GM23248 (cell line): ENCODE measurements around the gene PIK3R1. TPM values are rescaled to one million over a fixed set of nuclear protein-coding genes. Genes with fewer than 3 reads are reported as not detected.
"Not testable (repeated sequence)": the region's sequence is repeated elsewhere in the genome, so short reads cannot be mapped to it uniquely, and the experiment has no call there.

Experiments used
- DNase-seq: peaks from one replicate; pipeline ENCODE4 v3.0.0-alpha.2; 2015
- H2AFZ ChIP-seq: fragments of 200-600 bp; sonication (generic); 2 replicates; pipeline ENCODE4 v1.6.1; 2016; ENCODE audit warnings: antibody characterized with exemption
- H3F3A ChIP-seq: fragments of 200-600 bp; sonication (generic); 2 replicates; pipeline ENCODE4 v1.6.1; 2016; ENCODE audit warnings: mild to moderate bottlenecking, antibody characterized with exemption, mixed run types; ENCODE audit not compliant: insufficient read depth
- H3K27ac ChIP-seq: fragments of 200-600 bp; sonication (generic); 2 replicates; pipeline ENCODE4 v1.5.1; 2016; ENCODE audit warnings: mild to moderate bottlenecking
- H3K27me3 ChIP-seq: fragments of 200-600 bp; sonication (generic); replicated peaks from 2 replicates; pipeline ENCODE4 v1.6.1; 2016; ENCODE audit warnings: mild to moderate bottlenecking; ENCODE audit not compliant: insufficient read depth
- H3K36me3 ChIP-seq: fragments of 200-600 bp; sonication (generic); 2 replicates; pipeline ENCODE4 v1.6.1; 2016; ENCODE audit warnings: low read depth, mild to moderate bottlenecking
- H3K4me1 ChIP-seq: fragments of 200-600 bp; sonication (generic); 2 replicates; pipeline ENCODE4 v1.6.1; 2016; ENCODE audit warnings: mild to moderate bottlenecking; ENCODE audit not compliant: insufficient read depth
- H3K4me2 ChIP-seq: fragments of 200-600 bp; sonication (generic); one replicate; pipeline ENCODE4 v1.6.1; 2016; ENCODE audit warnings: mild to moderate bottlenecking; ENCODE audit not compliant: unreplicated experiment
- H3K4me3 ChIP-seq: fragments of 200-600 bp; sonication (generic); 2 replicates; pipeline ENCODE4 v1.5.1; 2016; ENCODE audit warnings: mild to moderate bottlenecking
- H3K79me2 ChIP-seq: fragments of 200-600 bp; sonication (generic); 2 replicates; pipeline ENCODE4 v1.6.1; 2016; ENCODE audit warnings: mild to moderate bottlenecking; ENCODE audit not compliant: insufficient read depth
- H3K9ac ChIP-seq: fragments of 200-600 bp; sonication (generic); 2 replicates; pipeline ENCODE4 v1.6.1; 2016; ENCODE audit warnings: mild to moderate bottlenecking
- H3K9me2 ChIP-seq: fragments of 200-600 bp; sonication (generic); 2 replicates; pipeline ENCODE4 v1.6.1; 2016; ENCODE audit warnings: mixed run types, mild to moderate bottlenecking, moderate library complexity; ENCODE audit not compliant: insufficient read depth
- H3K9me3 ChIP-seq: fragments of 200-600 bp; sonication (generic); one replicate; pipeline ENCODE4 v1.6.1; 2017; ENCODE audit warnings: low read depth
- H4K20me1 ChIP-seq: fragments of 200-600 bp; sonication (generic); 2 replicates; pipeline ENCODE4 v1.6.0; 2016; ENCODE audit not compliant: insufficient read depth
- EZH2 ChIP-seq: fragments of 200-600 bp; sonication (generic); IDR thresholded peaks from 2 replicates; pipeline ENCODE4 v1.6.1; 2018; ENCODE audit warnings: antibody characterized with exemption, mild to moderate bottlenecking; ENCODE audit not compliant: insufficient read depth, poor library complexity, severe bottlenecking
- EZH2phosphoT487 ChIP-seq: fragments of 200-600 bp; sonication (generic); IDR thresholded peaks from 2 replicates; pipeline ENCODE4 v1.6.1; 2018; ENCODE audit warnings: antibody characterized with exemption, moderate library complexity, mild to moderate bottlenecking, low read depth; ENCODE audit not compliant: insufficient read depth
- WGBS, 2 experiments: methylation state at CpG; one replicate each; pipeline ENCODE4 v1.1.6; 2015 to 2017; ENCODE audit warnings: low lambda C conversion rate in 2 of 2, low coverage in 1 of 2; ENCODE audit errors: missing lambda C conversion rate in 2 of 2; 5-methylcytosine and 5-hydroxymethylcytosine counted together
- in situ Hi-C: fragments of 300-500 bp; cut with MboI; formaldehyde crosslinking; loops from 2 replicates; pipeline ENCODE4 v1.15.0; 2020
- polyA plus RNA-seq: library from polyadenylated mRNA; unstranded; fragments of >200 nt; fragmentation: Nextera tagmentation; extraction: Ambion mirVana; gene quantifications from 2 replicates; pipeline ENCODE4 v1.2.1, GENCODE V29; 2016
- total RNA-seq: library from RNA; depleted of rRNA; stranded (reverse); fragments of >200 nt; shearing (Covaris generic); gene quantifications from 2 replicates; pipeline ENCODE4 v1.2.3, GENCODE V29; 2014

PIK3R1 gene
- total and polyA plus RNA-seq, 2 experiments from 2014 or later: 8.4 to 14.4 TPM

GRCh38 chr5:68232277-68232676 lies 16.7 kb downstream of the PIK3R1 start:
- in situ Hi-C loops: no loop called here
- Histone ChIP-seq H3K79me2 (peaks cover 100% of the 10 kb centered on the region), H3K27me3 (no peaks in the 10 kb centered on the region), H3F3A (no peaks in the 10 kb centered on the region), H3K36me3 (peaks cover 14% of the 10 kb centered on the region; the same call in 1 of the 2 replicates), H3K9me3 (no peaks in the 10 kb centered on the region), H3K27ac (no peak overlapping the region), H4K20me1 (no peaks in the 10 kb centered on the region), H3K9me2 (no peaks in the 10 kb centered on the region), H2AFZ (no peak overlapping the region), H3K4me2 (no peak overlapping the region), H3K9ac (no peak overlapping the region), H3K4me3 (no peak overlapping the region), H3K4me1 (no peaks in the 10 kb centered on the region)
- 79 to 85% methylated on average over 4 of the region's 4 CpGs for WGBS, 2 experiments
- DNase-seq: no peak
- no peak for TF ChIP-seq EZH2phosphoT487
- no peak for TF ChIP-seq EZH2

DNA sequence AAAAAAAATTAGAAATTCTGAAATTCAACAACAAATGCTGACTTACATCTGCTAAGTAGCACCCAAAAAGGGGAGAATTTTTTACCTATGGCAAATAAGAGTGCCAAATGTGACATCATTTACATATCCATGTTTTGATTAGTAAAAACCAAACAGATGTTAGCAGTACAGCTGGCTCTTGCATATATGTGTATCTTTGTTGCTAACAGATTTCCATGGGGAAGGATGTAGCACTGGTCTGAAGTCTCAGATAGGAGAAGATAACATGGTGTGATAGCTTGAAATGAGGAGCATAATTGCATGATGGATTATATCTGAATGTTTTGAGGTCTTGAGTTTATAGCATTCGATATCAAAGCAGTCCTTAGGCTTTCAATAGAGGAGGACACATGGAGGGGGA lies 17.5 kb downstream of the PIK3R1 start:
- H3K4me2 ChIP-seq: no peak overlapping the region
- whole genome bisulfite sequencing, 2 experiments: 53 to 67% methylated on average over 1 of the region's 1 CpG
- peaks cover 5% of the 10 kb centered on the region; the same call in 1 of the 2 replicates for H3F3A ChIP-seq
- in situ Hi-C loops: no loop called here
- no peak for DNase-seq
- no peak overlapping the region for H3K4me3 ChIP-seq
- H2AFZ ChIP-seq: no peak overlapping the region
- TF ChIP-seq EZH2phosphoT487 (no peak), EZH2 (no peak)
- no peaks in the 10 kb centered on the region for H3K9me2 ChIP-seq
- no peaks in the 10 kb centered on the region for H4K20me1 ChIP-seq
- H3K27ac ChIP-seq: no peak overlapping the region
- H3K9me3 ChIP-seq: no peaks in the 10 kb centered on the region
- peaks cover 100% of the 10 kb centered on the region for H3K79me2 ChIP-seq
- H3K4me1 ChIP-seq: no peaks in the 10 kb centered on the region
- H3K9ac ChIP-seq: no peak overlapping the region
- peaks cover 6% of the 10 kb centered on the region; the same call in 1 of the 2 replicates for H3K36me3 ChIP-seq
- H3K27me3 ChIP-seq: no peaks in the 10 kb centered on the region

- H3K79me2 ChIP-seq: peaks cover 92% of the 10 kb centered on the region
- WGBS, 2 experiments: 97 to 100% methylated on average over 2 of the region's 2 CpGs
- H3F3A ChIP-seq, H2AFZ ChIP-seq, H3K27ac ChIP-seq, H3K4me3 ChIP-seq, H3K36me3 ChIP-seq, H4K20me1 ChIP-seq, H3K27me3 ChIP-seq, DNase-seq, H3K9ac ChIP-seq, H3K9me3 ChIP-seq, H3K4me2 ChIP-seq, in situ Hi-C loops, H3K9me2 ChIP-seq: not testable (repeated sequence)
- H3K4me1 ChIP-seq: peaks cover 19% of the 10 kb centered on the region
Observed at GRCh38 chr5:68235229-68235628, 19.7 kb downstream of the PIK3R1 start.

GRCh38 chr5:68237715-68238114 lies 22.2 kb downstream of the PIK3R1 start:
- 66 to 71% methylated on average over 2 of the region's 2 CpGs for WGBS, 2 experiments
- H3K4me3 ChIP-seq: no peak overlapping the region
- H3K9me3 ChIP-seq: no peaks in the 10 kb centered on the region
- H3F3A ChIP-seq: peaks cover 18% of the 10 kb centered on the region
- no peak overlapping the region for H2AFZ ChIP-seq
- H3K4me2 ChIP-seq: no peak overlapping the region
- H3K27me3 ChIP-seq: no peaks in the 10 kb centered on the region
- H3K27ac ChIP-seq: no peak overlapping the region
- TF ChIP-seq EZH2 (no peak), EZH2phosphoT487 (no peak)
- peaks cover 30% of the 10 kb centered on the region for H3K4me1 ChIP-seq
- H3K9ac ChIP-seq: no peak overlapping the region
- no peak for DNase-seq
- H3K36me3 ChIP-seq: no peaks in the 10 kb centered on the region
- no peaks in the 10 kb centered on the region for H3K9me2 ChIP-seq
- H3K79me2 ChIP-seq: peaks cover 92% of the 10 kb centered on the region
- H4K20me1 ChIP-seq: no peaks in the 10 kb centered on the region
- in situ Hi-C loops: no loop called here

DNA sequence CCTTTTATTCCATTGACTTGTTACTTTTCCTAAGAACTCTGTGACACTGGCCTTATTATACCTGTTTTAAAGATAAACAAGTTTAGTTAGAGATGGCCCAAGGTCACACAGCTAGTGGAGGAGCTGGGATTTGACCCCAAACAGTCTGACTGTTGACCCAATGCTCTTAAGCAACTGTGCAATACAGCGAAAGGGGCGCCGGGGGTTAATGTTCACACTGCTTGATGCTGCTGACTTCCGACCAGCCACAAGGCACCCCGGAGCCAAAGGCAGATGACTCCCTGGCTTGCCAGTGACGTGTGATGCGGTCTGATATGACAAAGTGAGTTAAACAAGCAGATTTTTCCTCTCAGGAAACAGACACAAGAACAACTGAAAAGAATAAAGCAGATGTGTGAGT lies 23.9 kb downstream of the PIK3R1 start:
- Histone ChIP-seq H3K4me3 (peak overlapping the region; percentile 26; the same call in 1 of the 2 replicates), H3K27me3 (no peaks in the 10 kb centered on the region), H3K9me2 (no peaks in the 10 kb centered on the region), H3F3A (peaks cover 18% of the 10 kb centered on the region), H3K4me1 (peaks cover 37% of the 10 kb centered on the region), H2AFZ (peak overlapping the region; percentile 6; the same call in 1 of the 2 replicates), H3K9me3 (no peaks in the 10 kb centered on the region), H3K27ac (peak overlapping the region; percentile 51), H4K20me1 (no peaks in the 10 kb centered on the region), H3K4me2 (peak overlapping the region; percentile 60), H3K79me2 (peaks cover 90% of the 10 kb centered on the region), H3K36me3 (no peaks in the 10 kb centered on the region), H3K9ac (peak overlapping the region; percentile 37)
- TF ChIP-seq EZH2 (no peak), EZH2phosphoT487 (no peak)
- WGBS, 2 experiments: 1 to 3% methylated on average over 7 of the region's 7 CpGs
- in situ Hi-C loops: no loop called here
- peak; percentile 91 for DNase-seq
